ENCODE measurements around the gene ZNF558. TPM values are rescaled to one million over a fixed set of nuclear protein-coding genes. Genes with fewer than 3 reads are reported as not detected.
A peak's percentile ranks its signal among the peaks of the same experiment; 100 is the strongest.

Gene ZNF558
- total RNA-seq, result 10 to 100 TPM; 52.5 to 60.9 TPM
- polyA plus RNA-seq, result 10 to 100 TPM in 1 of 3 donors, 1 to 10 TPM in 2; 3.9 to 10.6 (median 6.0) TPM
- total RNA-seq, result 44.6 to 93.4 (median 67.2) reads per million in 6 experiments

DNA sequence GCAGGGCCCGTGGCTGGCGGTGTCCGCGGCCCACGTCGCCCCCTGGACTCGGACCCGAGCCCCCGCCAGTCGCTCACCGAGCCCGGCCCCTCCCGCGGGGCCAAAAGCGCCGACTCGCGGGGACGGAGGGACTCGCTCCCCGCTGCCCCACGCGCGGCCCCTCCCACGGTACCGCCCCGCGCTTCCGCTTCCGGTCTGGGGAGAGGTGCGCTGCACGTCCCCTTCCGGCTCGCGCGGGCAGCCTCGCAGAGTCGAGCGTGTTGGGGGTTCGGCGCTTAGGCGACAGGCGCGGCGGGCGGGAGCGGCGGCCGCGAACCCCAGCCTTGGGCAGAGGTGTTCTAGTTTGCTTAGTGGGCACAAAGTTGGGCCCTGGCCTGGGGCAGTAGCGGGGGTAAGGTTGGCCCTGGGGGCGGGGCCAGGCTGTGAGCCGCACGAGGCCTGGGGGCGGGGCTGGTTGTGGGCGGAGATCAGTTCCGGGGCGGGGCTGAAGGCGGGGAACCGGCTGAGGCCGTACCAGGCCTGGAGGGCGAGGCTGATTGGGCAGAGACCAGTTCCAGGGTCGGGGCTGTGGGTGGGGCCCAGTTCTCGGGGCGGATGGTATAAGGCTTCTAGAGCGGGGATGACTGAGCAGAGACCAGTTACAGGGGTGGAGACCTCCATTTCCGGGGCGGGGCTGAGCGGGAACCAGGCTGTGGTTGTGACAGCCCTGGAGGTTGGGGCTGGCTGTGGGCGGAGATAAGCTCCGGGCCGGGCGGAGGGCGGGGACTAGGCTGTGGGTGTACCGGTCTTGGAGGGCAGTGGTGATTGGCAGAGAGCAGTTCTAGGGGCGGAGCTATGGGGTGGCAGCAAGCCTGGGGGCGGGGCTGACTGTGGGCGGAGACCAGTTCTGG, at the start of gene ZNF558, which contains the start of gene MBD3L1:
Gene ZNF558, minus strand, starts transcription at position 173 of the 890 bp plus-strand sequence. CDS start 9,645 bp downstream, outside the sequence.
Gene MBD3L1, plus strand, starts transcription at position 246 of the 890 bp plus-strand sequence. CDS start 10,302 bp downstream, outside the sequence.
- no peaks in the 10 kb centered on the region for H3K27me3 Mint-ChIP-seq
- H3K36me3 Mint-ChIP-seq, result peaks cover 0 to 24% (median 3%) of the 10 kb centered on the region in 3 donors
- H3K4me1 Mint-ChIP-seq, result peaks cover 10 to 34% (median 28%) of the 10 kb centered on the region in 4 donors
- peaks cover 0 to 6% (median 2%) of the 10 kb centered on the region in 9 donors for H3K9me3 Mint-ChIP-seq
- H3K4me3 Mint-ChIP-seq, result peak within 1 kb of the TSS; percentile 79 to 96 (median 90)
- peak within 1 kb of the TSS; percentile 91 to 98 (median 97) for H3K27ac Mint-ChIP-seq
- ATAC-seq, result peak; percentile 89 to 90
- POLR2A ChIA-PET, result interaction anchor here (0.6 to 1.4 kb wide), 4 partner anchors 239 to 968 kb away, joined by 3 read pairs; partner anchors contain the start of gene ZNF266
- peak; percentile 97 to 100 (median 100) for DNase-seq

DNA sequence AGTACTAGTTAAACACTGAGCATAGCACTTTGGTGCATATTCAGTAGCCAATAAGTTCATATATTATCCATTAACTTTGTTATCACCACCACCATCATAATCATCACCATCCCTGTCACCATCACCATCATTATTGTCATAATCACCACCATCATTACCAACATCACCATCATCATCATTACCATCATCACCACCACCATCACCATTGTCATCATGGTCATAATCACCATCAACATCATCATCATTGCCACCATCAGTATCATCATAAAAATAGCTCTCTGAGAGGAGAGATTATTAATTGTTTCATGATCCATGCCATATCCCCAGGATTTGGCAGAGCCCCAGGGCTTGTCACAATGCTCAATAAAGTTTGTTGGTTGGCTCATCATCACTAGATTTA, 49.4 kb upstream of the ZNF558 start:
- Mint-ChIP-seq H3K27ac (no peak overlapping the region), H3K9me3 (peaks cover 0 to 30% (median 11%) of the 10 kb centered on the region in 9 donors), H3K36me3 (peaks cover 0 to 17% (median 3%) of the 10 kb centered on the region in 3 donors), H3K4me1 (peaks cover 0 to 8% (median 0%) of the 10 kb centered on the region in 4 donors), H3K4me3 (no peak overlapping the region), H3K27me3 (peaks cover 17 to 33% (median 23%) of the 10 kb centered on the region in 5 donors)
- DNase-seq (no peak), ATAC-seq (no peak)
- POLR2A ChIA-PET, result no interaction called here

- Mint-ChIP-seq H3K4me3 (no peak overlapping the region), H3K27ac (no peak overlapping the region), H3K9me3 (peaks cover 0 to 30% (median 11%) of the 10 kb centered on the region in 9 donors), H3K36me3 (peaks cover 0 to 17% (median 3%) of the 10 kb centered on the region in 3 donors), H3K27me3 (peaks cover 17 to 36% (median 27%) of the 10 kb centered on the region in 5 donors), H3K4me1 (peaks cover 0 to 8% (median 0%) of the 10 kb centered on the region in 4 donors)
- no peak for DNase-seq
- no peak for ATAC-seq
- POLR2A ChIA-PET, result no interaction called here
These were observed 48.9 kb upstream of the ZNF558 start for GRCh38 chr19:8880868-8881488.

- peak overlapping the region in 1 of 10 donors; percentile 45 for H3K27ac Mint-ChIP-seq
- POLR2A ChIA-PET, result no interaction called here
- peaks cover 25 to 54% (median 38%) of the 10 kb centered on the region in 5 donors for H3K27me3 Mint-ChIP-seq
- H3K4me3 Mint-ChIP-seq, result no peak overlapping the region
- DNase-seq, result no peak
- ATAC-seq, result no peak
- peaks cover 0 to 8% (median 0%) of the 10 kb centered on the region in 4 donors for H3K4me1 Mint-ChIP-seq
- peaks cover 0 to 19% (median 3%) of the 10 kb centered on the region in 3 donors for H3K36me3 Mint-ChIP-seq
- H3K9me3 Mint-ChIP-seq, result peaks cover 0 to 35% (median 11%) of the 10 kb centered on the region in 9 donors
These were observed 46.0 kb upstream of the ZNF558 start for GRCh38 chr19:8877854-8878705.

GRCh38 chr19:8866344-8866743, 34.2 kb upstream of the ZNF558 start:
- Mint-ChIP-seq H3K36me3 (no peaks in the 10 kb centered on the region), H3K9me3 (peaks cover 0 to 2% (median 0%) of the 10 kb centered on the region in 9 donors), H3K4me3 (no peak overlapping the region), H3K4me1 (no peaks in the 10 kb centered on the region), H3K27ac (no peak overlapping the region), H3K27me3 (peaks cover 15 to 30% (median 17%) of the 10 kb centered on the region in 5 donors)
- ATAC-seq (no peak), DNase-seq (no peak)
- POLR2A ChIA-PET, result no interaction called here

- Mint-ChIP-seq H3K4me1 (peaks cover 0 to 1% (median 0%) of the 10 kb centered on the region in 4 donors), H3K4me3 (no peak overlapping the region), H3K27me3 (peaks cover 21 to 40% (median 35%) of the 10 kb centered on the region in 5 donors), H3K27ac (no peak overlapping the region), H3K36me3 (peaks cover 0 to 3% (median 0%) of the 10 kb centered on the region in 3 donors), H3K9me3 (peaks cover 0 to 3% (median 0%) of the 10 kb centered on the region in 9 donors)
- ATAC-seq, result no peak
- POLR2A ChIA-PET, result interaction anchor here (0.6 kb wide), 2 partner anchors 18 to 947 kb away, joined by 3 read pairs; no protein-coding TSS in a partner anchor
- DNase-seq, result no peak
These were observed 26.2 kb upstream of the ZNF558 start for GRCh38 chr19:8858260-8858659.

GRCh38 chr19:8850488-8850887, 18.4 kb upstream of the ZNF558 start:
- POLR2A ChIA-PET, result no interaction called here

GRCh38 chr19:8849232-8849631, 17.1 kb upstream of the ZNF558 start:
- Mint-ChIP-seq H3K36me3 (peaks cover 0 to 24% (median 0%) of the 10 kb centered on the region in 3 donors), H3K27ac (peak overlapping the region in 1 of 10 donors; percentile 74), H3K4me1 (peaks cover 0 to 1% (median 0%) of the 10 kb centered on the region in 4 donors), H3K27me3 (peaks cover 9 to 32% (median 24%) of the 10 kb centered on the region in 5 donors), H3K4me3 (no peak overlapping the region), H3K9me3 (peaks cover 0 to 32% (median 17%) of the 10 kb centered on the region in 9 donors)
- POLR2A ChIA-PET, result no interaction called here
- ATAC-seq (no peak), DNase-seq (no peak)

More at GRCh38 chr19:8850488-8850887, 18.4 kb upstream of the ZNF558 start:
- H3K4me3 Mint-ChIP-seq, result no peak overlapping the region
- H3K36me3 Mint-ChIP-seq, result peaks cover 0 to 24% (median 0%) of the 10 kb centered on the region in 3 donors
- no peak for DNase-seq
- H3K9me3 Mint-ChIP-seq, result peaks cover 0 to 32% (median 17%) of the 10 kb centered on the region in 9 donors
- ATAC-seq, result no peak
- peaks cover 0 to 1% (median 0%) of the 10 kb centered on the region in 4 donors for H3K4me1 Mint-ChIP-seq
- H3K27me3 Mint-ChIP-seq, result peaks cover 9 to 32% (median 24%) of the 10 kb centered on the region in 5 donors
- no peak overlapping the region for H3K27ac Mint-ChIP-seq

DNA sequence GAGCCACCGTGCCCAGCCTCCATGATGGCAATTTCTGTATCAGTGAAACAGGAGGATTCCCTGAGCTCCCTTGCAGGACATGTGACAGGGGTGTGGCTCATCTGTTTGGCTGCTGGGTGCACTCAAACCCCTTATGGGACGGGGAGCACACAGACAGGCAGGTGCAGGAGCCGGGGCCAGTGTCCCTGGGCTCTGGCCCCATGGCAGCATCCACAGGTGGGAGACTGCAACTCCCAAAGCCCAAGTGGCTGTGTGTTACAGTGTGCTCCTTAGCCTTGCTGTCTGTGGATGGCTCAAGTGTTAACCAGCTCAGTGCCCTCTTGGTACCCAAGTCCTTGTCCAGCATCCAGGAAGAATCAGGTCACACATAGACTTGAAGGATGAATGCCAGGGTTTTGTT, 14.7 kb upstream of the ZNF558 start:
- Mint-ChIP-seq H3K9me3 (peaks cover 0 to 32% (median 17%) of the 10 kb centered on the region in 9 donors), H3K27me3 (peaks cover 6 to 45% (median 24%) of the 10 kb centered on the region in 5 donors), H3K36me3 (peaks cover 0 to 21% (median 0%) of the 10 kb centered on the region in 3 donors), H3K27ac (no peak overlapping the region), H3K4me3 (no peak overlapping the region), H3K4me1 (no peaks in the 10 kb centered on the region)
- POLR2A ChIA-PET, result no interaction called here
- DNase-seq, result no peak
- ATAC-seq, result no peak

DNA sequence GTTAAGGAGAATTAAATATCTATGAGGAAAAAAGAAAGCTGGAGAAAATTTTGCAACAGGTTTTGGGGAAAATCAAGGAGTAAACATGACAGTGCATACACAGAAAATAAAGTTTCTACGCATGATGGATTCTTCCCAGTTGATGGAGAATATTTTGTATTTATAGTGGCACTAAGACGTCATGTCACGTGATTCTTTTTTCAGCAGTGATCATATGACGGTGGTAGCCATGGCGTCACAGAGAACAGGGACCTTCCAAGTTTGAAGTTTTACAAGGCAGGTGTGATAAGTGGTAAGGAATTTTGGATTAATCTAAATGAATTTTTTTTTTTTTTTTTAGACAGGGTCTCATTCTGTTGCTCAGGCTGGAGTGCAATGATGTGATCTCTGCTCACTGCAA, 8.6 kb upstream of the ZNF558 start:
- Mint-ChIP-seq H3K27me3 (peaks cover 2 to 19% (median 14%) of the 10 kb centered on the region in 5 donors), H3K9me3 (peaks cover 0 to 2% (median 0%) of the 10 kb centered on the region in 9 donors), H3K4me3 (no peak overlapping the region), H3K4me1 (no peaks in the 10 kb centered on the region), H3K27ac (no peak overlapping the region), H3K36me3 (no peaks in the 10 kb centered on the region)
- ATAC-seq, result no peak
- no peak for DNase-seq
- POLR2A ChIA-PET, result no interaction called here

GRCh38 chr19:8835877-8836276, 3.8 kb upstream of the ZNF558 start:
- no peaks in the 10 kb centered on the region for H3K36me3 Mint-ChIP-seq
- DNase-seq, result no peak
- no peak for ATAC-seq
- H3K4me3 Mint-ChIP-seq, result no peak overlapping the region
- H3K4me1 Mint-ChIP-seq, result peaks cover 7 to 21% (median 17%) of the 10 kb centered on the region in 4 donors
- peaks cover 0 to 6% (median 2%) of the 10 kb centered on the region in 9 donors for H3K9me3 Mint-ChIP-seq
- peaks cover 0 to 10% (median 5%) of the 10 kb centered on the region in 5 donors for H3K27me3 Mint-ChIP-seq
- POLR2A ChIA-PET, result no interaction called here
- no peak overlapping the region for H3K27ac Mint-ChIP-seq

All from naive thymus-derived CD8-positive, alpha-beta T cell (primary cell).